Neural cell (in vitro differentiated cells): ENCODE measurements around the gene CABLES1.

Experiments used
- EZH2 ChIP-seq: fragments of 200-600, 300-800 bp; shearing (Covaris generic), sonication (generic); IDR thresholded peaks from 2 replicates; pipeline ENCODE4 v1.6.1; 2014; ENCODE audit warnings: antibody characterized with exemption, low read length, borderline replicate concordance, mild to moderate bottlenecking; ENCODE audit not compliant: insufficient read depth, poor library complexity, severe bottlenecking
- MXI1 ChIP-seq: fragments of 450-650 bp; conservative IDR thresholded peaks from 2 replicates; pipeline ENCODE4 v1.6.1; 2014; ENCODE audit warnings: antibody characterized with exemption, mild to moderate bottlenecking; ENCODE audit not compliant: poor library complexity, severe bottlenecking
- POLR2AphosphoS5 ChIP-seq: IDR thresholded peaks from 2 replicates; pipeline ENCODE4 v1.6.1; 2012
- RAD21 ChIP-seq: fragments of 450-650 bp; conservative IDR thresholded peaks from 2 replicates; pipeline ENCODE4 v1.6.1; 2014; ENCODE audit warnings: antibody characterized with exemption, mild to moderate bottlenecking, moderate library complexity
- TF ChIP-seq, protein P1 (sequence below): fragments of 450-650 bp; IDR thresholded peaks from 2 replicates; pipeline ENCODE4 v1.5.1; 2014; ENCODE audit warnings: antibody characterized with exemption, mild to moderate bottlenecking, moderate library complexity; ENCODE audit not compliant: poor library complexity, severe bottlenecking

DNA sequence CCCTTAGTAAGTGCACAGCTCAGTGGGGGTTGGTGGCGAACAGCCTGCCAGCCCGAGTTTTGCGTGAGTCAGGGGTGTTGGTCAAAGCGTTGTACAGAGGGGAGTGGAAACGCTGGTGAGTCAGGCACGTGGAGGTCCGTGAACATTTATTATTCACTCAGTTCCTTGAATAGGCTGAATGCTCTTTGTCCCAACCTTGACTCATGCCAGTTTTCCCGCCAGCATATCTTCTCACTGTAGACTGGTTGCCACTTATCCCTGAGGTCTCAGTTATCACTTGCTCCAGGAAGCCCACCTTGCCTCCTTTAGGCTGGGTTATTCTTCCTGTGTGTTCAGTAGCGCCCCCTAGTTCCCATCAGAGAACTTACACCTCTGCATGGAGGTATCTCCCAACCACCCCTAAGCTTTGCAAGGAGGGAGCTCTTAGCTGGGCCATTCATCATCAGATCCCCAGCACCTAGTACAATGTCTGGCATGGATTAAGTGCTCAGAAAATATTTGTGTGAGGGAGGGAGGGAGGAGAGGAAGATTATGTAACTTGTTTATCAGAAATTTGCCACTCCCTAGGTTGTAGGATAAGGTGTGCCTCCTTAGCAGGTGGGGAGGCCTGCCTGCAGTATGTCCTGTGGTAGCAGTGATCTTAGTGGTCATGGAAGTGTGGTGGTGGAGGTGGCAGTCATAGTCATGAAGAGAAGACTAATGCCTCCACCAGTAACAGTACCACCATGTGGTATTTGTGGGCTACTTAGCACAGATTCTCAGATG is 72.1 kb downstream of the CABLES1 start:
- TF ChIP-seq RAD21, result no peak
- TF ChIP-seq EZH2, result no peak
- no peak for TF ChIP-seq POLR2AphosphoS5
- TF ChIP-seq, protein P1, sequence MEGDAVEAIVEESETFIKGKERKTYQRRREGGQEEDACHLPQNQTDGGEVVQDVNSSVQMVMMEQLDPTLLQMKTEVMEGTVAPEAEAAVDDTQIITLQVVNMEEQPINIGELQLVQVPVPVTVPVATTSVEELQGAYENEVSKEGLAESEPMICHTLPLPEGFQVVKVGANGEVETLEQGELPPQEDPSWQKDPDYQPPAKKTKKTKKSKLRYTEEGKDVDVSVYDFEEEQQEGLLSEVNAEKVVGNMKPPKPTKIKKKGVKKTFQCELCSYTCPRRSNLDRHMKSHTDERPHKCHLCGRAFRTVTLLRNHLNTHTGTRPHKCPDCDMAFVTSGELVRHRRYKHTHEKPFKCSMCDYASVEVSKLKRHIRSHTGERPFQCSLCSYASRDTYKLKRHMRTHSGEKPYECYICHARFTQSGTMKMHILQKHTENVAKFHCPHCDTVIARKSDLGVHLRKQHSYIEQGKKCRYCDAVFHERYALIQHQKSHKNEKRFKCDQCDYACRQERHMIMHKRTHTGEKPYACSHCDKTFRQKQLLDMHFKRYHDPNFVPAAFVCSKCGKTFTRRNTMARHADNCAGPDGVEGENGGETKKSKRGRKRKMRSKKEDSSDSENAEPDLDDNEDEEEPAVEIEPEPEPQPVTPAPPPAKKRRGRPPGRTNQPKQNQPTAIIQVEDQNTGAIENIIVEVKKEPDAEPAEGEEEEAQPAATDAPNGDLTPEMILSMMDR, result no peak
- no peak for TF ChIP-seq MXI1
